Erythroblast (primary cell): Measurements from ENCODE around the gene PTPRM.
"Not testable (repeated sequence)": the region's sequence is repeated elsewhere in the genome, so short reads cannot be mapped to it uniquely, and the experiment has no call there.

Experiments used
- DNase-seq, 2 experiments: peaks; one replicate each; lab custom pipeline; 2025; lab: John Stamatoyannopoulos, UW
- GATA1 ChIP-seq: IDR thresholded peaks from 2 replicates; pipeline ENCODE4 v1.6.1; 2011; ENCODE audit warnings: low read depth, mild to moderate bottlenecking, control low read depth, low read length, moderate library complexity
- POLR2A ChIP-seq: IDR thresholded peaks from 2 replicates; pipeline ENCODE4 v1.6.1; 2011; ENCODE audit warnings: mild to moderate bottlenecking, low read length

Gene PTPRM

GRCh38 chr18:8435376-8435775, 868.3 kb downstream of the PTPRM start:
- TF ChIP-seq POLR2A (no peak), GATA1 (no peak)
- no peak for DNase-seq

GRCh38 chr18:8439055-8439454, 871.9 kb downstream of the PTPRM start:
- DNase-seq: no peak
- TF ChIP-seq POLR2A (no peak), GATA1 (no peak)

GRCh38 chr18:8443505-8443904, 876.4 kb downstream of the PTPRM start:
- TF ChIP-seq GATA1: no peak
- TF ChIP-seq POLR2A: no peak
- no peak for DNase-seq

GRCh38 chr18:8446936-8447335, 879.8 kb downstream of the PTPRM start:
- DNase-seq: not testable (repeated sequence)

- no peak for TF ChIP-seq GATA1
- no peak for TF ChIP-seq POLR2A
- no peak for DNase-seq
These were observed 881.0 kb downstream of the PTPRM start for GRCh38 chr18:8448130-8448529.

GRCh38 chr18:8450013-8450412, 882.9 kb downstream of the PTPRM start:
- no peak for TF ChIP-seq GATA1
- no peak for TF ChIP-seq POLR2A
- no peak for DNase-seq

GRCh38 chr18:8450898-8451665, 884.0 kb downstream of the PTPRM start:
- DNase-seq: no peak
- TF ChIP-seq GATA1 (no peak), POLR2A (no peak)

- TF ChIP-seq GATA1: no peak
- no peak for DNase-seq
These were observed 886.4 kb downstream of the PTPRM start for GRCh38 chr18:8453528-8453927.

- no peak for TF ChIP-seq POLR2A
- no peak for TF ChIP-seq GATA1
- no peak for DNase-seq
These were observed 887.0 kb downstream of the PTPRM start for GRCh38 chr18:8454136-8454535.

GRCh38 chr18:8455661-8456614, 888.8 kb downstream of the PTPRM start:
- DNase-seq: no peak
- TF ChIP-seq POLR2A: no peak
- TF ChIP-seq GATA1: no peak
